ENCODE measurements around the gene NDUFA3.

NDUFA3 gene

DNA sequence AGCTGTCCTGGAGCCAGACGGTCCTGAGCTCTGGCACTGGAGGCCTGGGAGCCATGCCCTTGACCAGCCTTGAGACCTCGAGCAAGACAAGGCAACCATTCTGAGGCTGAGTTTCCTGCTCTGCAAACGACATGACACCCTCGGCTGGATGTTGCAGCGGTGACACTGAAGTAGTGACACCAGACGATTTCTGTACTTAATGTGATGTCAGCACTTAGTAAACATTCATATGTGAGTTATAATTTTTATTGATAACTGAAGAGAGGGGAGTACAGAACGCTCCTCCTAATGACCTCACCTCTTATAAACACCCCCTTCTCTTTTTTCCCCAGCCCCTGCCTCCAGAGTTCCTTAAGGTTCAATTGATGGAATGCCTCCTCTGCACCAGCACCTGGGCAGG lies 5.8 kb downstream of the NDUFA3 start:
- no peak for FAIRE-seq

DNA sequence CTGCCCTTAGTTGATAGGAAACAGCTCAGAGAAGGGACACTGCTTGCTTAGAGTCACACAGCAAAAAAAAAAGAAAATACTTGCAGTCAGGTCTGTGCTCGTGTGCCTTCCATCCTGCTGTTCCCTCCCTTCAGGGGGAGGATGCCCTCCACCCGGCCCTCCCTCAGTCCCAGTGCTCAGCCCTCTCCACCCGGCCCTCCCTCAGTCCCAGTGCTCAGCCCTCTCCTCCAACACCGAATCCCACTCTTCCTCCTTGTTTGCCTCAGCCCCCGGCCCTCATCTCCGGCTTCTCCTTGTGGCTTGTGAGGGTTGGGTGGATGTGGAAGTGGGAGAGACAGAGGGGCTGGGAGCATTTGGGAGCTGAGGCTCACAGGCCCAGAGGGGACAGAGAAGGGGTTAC lies 7.0 kb downstream of the NDUFA3 start:
- no peak for FAIRE-seq

DNA sequence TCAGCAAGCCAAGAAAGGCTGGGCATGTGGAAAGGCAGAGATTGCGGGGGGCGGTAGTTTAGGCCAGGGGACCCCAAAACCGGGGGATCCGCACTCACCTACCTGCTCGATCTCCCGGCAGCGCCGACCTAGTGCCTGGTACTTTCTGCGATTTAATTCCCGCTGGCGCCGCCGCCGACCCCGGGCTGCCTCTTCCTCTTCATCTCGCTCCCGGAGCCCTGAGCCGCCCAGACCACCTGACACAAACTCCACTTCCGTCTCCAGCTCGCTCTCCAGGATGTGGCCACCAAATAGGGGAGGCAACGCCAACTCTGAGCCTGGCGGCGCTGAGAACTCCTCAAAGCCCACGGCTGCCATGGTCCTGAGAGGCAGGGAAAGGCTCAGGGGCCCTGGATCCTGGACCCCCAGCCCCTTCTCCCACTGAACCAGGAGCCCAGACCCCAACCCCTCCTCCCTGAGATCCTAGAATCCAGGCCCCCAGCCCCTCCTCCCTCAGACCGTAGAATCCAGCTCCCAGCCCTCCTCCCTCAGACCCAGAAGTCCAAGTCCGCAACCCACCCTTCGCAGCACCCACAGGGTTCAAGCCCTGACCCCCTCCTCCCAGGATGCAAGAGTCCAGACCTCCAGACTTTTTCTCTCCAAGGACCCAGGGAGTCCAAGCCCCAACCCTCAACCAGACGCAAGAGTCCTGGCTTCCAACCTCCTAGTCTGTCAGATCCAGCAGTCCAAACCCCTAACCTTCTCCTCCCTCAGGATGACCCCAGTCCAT lies 11.9 kb downstream of the NDUFA3 start:
- no peak for FAIRE-seq

DNA sequence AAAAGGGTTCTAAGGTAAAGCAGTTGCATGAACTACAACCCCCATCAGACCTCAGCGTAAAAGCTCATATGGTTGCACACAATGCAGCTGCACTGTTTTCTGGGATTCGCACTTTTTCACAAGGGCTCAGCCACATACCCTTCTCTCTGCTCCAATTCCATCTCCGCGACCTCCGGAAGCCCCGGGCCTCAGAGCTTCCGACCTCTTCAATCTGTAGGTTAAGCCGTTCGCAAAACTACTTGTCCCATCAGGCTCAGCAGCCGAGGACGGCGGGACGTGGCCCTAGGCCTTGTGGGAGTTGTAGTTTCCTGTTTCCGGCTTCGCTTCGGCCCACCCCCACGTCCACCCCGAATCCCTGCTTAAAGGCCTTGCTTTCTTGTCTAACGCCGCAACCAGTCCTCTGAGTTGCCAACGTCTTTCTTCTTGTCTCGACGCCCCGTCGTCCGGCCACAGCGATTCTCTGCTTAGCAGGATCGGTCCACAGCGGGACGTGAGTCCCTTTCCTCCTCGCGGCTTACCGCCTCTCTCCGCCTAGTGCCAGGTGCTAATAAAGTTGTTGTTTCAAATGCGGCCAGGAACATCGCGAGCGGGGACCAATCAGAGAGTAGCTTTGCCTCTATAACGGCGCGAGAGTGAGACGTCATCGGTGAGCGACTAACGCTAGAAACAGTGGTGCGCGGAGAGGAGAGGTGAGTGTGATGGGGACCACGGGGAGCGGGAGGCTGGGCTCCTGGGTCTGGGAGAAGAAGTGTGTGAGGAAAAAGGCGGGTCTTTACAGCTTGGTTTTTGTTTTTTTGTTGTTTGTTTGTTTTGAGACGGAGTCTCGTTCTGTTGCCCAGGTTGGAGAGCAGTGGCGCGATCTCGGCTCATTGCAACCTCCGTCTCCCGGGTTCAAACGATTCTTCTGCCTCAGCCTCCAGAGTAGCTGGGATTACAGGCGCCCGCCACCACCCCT lies 12.7 kb downstream of the NDUFA3 start, which contains the start of the genes PRPF31 and TFPT:
Gene PRPF31 (plus strand): TSS at position 646 of the 955 bp plus-strand sequence. CDS start 2,525 bp downstream, outside the sequence.
Gene TFPT (minus strand): TSS at position 549 of the 955 bp plus-strand sequence. CDS start 388 bp downstream, at position 161.
- peak; percentile 99 for FAIRE-seq

DNA sequence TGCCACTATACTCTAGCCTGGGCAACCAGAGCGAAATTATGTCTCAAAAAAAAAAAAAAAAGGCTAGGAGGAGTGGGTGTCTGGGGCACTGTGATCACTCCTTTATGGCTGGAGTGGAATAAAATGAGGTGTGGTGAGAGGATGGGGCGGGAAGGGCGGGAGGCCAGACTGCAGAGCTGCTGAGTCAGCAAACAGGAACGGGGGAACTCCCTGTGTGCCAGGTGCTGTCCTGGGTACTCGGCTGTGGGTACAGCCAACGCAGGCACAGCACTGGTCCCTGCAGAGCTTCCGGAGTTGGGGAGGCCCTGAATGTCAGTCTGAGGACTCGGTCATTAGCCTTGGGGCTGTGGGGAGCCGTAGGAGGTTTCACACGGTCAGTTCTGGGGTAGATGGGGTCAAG lies 18.6 kb downstream of the NDUFA3 start:
- FAIRE-seq, result no peak

DNA sequence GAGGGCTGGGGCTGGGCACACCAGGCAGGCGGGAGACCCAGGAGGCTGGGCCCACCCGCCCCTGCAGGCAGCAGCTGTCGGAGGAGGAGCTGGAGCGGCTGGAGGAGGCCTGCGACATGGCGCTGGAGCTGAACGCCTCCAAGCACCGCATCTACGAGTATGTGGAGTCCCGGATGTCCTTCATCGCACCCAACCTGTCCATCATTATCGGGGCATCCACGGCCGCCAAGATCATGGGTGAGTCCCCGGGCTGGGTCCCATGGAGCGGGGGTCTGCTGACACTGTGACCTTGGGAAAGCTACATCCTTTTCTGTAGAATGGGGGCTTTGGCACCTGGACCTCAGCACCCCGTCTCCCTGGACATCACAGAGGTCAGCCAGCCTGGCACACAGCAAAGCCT lies 21.0 kb downstream of the NDUFA3 start:
- no peak for FAIRE-seq

DNA sequence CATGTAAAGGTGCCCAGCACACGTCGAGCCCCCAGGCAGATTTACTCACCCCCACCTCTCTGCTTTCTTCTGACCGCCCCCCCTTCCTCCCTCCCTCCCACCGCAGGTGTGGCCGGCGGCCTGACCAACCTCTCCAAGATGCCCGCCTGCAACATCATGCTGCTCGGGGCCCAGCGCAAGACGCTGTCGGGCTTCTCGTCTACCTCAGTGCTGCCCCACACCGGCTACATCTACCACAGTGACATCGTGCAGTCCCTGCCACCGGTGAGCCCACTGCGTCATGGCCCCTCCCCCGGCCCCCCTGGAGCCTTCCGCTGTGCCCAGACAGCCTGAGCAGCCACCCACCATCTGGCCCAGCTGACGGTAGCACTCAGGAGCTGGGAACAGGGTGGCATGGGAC lies 21.7 kb downstream of the NDUFA3 start:
- no peak for FAIRE-seq

DNA sequence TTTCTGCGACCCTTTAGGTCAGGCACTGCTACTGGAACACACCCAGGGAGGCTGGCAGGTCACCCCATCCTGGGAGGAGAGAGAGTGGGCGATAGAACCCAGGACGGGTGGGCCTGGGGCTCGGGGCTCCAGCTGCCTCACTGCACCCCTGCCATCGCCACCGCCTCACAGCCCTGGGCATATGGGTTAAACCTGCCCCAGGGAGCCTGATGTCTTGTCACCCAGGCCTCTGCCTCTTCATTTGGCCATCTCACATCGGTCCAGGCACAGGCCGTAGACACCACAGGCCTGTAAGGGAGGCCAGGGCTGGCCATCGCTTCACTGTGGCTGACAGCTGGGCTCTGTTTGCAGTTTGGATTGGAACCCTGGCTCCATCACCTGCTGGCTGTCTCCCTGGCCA lies 23.1 kb downstream of the NDUFA3 start:
- no peak for FAIRE-seq

DNA sequence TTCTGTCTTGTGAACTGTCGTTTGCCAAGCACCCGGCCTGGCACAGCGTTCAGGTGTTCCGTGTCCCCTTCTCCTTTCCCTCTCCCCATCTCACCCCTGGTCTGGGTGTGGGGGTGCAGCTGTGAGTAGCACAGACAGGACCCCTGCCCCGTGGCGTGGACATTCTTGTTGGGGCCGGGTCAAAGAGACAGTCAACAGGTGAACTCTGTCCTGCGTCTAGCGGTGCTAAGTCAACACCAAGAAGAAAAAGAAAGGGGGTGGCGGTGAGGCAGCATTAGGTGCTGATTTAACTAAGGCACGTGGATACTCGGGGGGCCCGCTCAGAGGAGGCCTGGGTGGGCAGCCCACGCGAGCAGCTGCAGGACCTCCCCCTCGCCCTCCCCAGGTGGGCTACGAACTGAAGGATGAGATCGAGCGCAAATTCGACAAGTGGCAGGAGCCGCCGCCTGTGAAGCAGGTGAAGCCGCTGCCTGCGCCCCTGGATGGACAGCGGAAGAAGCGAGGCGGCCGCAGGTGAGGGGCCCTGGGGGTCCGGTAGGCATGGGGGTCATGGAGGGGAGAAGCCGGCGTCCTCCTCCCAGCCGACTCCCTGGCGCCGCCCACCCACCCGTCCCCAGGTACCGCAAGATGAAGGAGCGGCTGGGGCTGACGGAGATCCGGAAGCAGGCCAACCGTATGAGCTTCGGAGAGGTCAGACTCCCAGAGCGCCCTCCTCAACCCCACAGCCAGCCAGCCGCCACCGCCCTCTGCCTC lies 25.2 kb downstream of the NDUFA3 start:
- FAIRE-seq, result no peak

DNA sequence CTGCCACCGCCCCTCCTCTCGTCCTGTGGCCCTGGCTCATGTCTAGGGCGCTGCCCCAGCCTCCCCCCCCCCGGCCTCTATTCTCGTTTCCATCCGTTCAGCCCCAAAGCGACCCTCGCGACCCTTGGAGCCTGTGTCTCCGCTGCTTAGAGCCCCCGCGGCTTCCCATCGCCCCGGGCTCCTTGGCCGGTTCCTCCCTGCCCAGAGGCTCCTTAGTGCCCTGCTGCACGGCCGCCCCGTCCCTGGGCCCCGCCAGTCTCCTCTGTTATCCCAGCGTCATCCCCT lies 25.7 kb downstream of the NDUFA3 start:
- FAIRE-seq, result no peak

DNA sequence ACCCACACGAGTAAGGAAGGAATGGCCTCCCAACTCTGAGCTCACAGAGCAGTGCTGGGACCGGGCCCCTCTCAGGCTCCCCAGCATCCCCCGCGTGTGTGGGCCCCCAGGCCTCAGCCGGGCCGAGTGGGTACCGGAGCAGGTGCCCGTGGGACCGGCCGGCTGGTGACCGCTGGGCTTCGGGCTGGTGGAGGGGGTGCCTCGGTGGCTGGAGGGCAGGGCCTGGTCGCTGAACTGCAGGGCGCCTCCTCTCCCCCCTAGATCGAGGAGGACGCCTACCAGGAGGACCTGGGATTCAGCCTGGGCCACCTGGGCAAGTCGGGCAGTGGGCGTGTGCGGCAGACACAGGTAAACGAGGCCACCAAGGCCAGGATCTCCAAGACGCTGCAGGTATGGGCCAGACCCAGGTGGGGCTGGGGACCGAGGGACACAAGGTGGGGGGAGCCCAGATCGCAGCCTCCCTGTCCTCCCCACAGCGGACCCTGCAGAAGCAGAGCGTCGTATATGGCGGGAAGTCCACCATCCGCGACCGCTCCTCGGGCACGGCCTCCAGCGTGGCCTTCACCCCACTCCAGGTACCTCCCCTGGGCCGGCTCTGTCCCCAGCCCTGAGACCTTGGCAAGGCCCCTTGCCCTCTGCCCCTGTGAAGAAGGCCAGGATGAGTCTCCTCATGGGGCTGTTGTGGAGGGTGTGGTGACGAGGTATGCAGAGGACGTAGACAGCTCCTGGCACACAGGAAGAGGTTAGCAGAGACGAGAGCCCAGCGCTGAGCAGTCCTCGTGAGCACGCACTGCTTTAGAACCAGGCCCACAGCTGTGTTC lies 26.4 kb downstream of the NDUFA3 start:
- FAIRE-seq, result no peak

DNA sequence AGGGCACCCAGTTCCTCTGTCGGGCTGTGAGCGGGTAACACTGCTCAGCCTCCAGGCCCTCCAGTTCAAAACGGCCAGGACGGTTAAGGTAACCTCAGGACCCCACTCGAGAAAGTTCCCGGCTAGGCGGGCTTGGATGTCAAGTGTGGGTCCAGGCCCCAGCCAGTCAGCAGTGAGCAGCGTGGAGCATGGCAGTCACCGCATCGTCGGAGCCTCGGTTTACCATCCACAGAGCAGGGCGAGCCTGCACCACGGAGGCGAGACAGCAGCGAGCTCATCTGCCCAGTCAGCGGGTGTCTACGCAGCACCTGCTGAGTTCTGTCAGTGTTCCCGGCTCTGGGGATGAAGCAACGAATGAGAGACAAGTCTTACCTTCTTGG lies 27.0 kb downstream of the NDUFA3 start:
- FAIRE-seq, result no peak

DNA sequence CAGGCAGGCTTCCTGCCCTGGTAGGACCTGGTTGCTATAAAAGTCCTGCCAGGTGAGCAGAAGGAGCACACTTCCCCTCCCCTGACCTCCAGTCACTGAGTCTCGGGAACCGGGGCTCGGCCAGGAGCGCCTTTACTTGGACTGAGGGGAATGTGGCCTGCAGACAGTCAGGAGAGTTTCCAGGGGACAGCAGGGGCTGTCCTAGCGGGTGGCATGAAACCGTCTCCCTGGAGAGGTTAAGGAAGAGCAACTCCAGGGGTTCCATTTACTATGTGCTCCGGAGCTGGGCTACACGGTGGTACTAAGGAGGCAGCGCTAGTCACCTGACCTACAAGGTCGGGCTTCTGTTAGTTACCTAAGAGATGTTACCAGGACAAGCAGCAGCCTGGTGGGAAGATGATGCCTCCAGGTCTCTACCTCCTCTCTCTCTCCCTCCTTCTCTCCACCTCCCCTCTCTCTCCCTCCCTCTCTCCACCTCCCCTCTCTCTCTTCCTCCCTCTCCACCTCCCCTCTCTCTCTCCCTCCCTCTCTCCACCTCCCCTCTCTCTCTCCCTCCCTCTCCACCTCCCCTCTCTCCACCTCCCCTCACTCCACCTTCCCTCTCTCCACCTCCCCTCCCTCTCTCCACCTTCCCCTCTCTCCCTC lies 30.8 kb downstream of the NDUFA3 start:
- no peak for FAIRE-seq

DNA sequence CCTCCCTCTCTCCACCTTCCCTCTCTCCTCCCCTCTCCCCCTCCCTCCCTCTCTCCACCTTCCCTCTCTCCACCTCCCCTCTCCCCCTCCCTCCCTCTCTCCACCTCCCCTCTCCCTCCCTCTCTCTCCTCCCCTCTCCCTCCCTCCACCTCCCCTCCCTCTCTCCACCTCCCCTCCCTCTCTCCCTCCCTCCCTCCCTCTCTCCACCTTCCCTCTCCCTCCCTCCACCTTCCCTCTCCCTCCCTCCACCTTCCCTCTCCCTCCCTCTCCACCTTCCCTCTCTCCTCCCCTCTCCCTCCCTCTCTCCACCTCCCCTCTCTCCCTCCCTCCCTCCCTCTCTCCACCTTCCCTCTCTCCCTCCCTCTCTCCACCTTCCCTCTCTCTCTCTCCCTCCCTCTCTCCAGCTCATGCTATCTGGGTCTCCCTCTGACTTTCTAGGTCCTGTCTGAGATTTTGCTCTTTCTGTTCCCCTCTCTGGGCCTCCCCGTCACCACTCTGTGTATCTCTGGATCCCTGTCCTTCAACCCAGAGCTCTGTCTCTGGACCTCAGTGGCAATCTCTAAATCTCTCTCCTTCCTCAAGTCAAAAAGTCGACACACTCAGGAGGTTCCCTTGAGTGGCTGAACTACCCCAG lies 31.4 kb downstream of the NDUFA3 start:
- no peak for FAIRE-seq

DNA sequence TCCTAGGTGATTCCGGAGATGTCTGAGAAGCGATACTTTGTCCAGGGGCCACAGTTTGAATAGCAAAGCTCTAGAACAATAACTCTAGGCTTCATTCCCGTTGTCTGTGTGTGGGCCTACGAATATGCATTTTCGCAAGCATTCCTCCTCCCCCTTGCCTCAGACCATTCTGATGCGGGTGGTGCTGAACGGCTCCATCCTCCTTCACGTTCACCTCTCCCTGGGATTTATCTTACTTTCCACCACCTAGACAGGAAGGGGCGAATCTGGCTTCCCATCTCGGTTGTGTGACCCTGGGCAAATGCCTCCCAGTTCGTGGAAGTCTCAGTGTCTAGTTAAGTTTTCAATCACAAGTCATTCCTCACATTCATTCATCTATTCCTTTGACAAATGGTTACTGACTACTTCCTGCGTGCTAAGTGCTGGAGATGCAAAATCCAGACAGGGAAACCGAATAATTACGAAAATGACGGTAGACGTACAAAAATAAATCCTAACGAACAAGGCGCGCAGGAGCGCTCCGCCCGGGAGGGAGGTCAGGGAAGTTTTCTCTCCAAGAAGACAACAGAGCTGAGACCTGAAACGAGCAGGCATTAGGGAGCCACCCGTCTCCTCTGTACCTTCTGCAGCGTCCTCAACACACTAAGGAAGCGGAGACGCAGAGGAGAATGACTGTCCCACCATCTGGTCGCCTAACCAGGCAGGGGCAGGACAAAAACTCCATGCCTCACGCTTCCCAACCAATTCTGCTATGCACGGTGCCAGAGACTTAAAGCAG lies 33.6 kb downstream of the NDUFA3 start:
- FAIRE-seq, result no peak

DNA sequence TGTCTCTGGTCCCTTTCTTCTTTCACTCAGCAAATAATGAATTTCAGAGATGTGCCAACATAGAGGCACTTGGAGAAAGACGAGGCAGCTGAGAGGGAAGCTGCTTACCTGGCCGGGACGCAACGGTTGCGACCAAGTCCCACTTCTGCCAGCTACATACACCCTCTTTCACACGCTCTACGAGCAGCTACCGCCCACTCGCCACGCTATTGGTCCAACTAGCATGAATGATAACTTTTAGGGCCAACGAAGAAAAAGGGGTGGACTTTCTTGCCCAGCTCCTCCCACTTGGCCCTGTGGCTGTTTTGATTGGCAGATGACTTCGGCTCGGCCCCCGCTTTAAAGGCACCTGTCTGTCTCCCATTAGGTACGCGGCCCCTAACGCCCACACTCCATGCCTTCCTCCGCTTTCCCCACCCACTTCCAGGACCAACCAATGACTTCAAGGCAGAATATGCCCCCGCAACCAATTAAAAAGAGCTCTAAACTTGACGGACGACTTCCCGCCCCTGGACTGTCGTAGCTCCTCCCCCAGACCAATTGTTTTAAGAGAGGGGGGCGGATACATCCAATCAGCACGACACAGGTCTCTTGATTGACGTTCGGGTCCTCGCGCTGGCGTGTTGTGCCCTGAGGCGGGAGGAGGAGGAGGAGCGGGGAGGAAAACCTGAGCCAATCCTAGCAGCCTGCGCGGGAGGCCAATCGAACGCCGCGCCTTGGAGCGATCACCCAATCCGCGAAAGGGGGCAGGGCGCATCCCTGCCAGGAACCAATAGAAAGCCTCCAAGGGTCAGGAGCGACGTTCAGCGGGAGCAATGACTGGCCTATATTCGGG lies 34.4 kb downstream of the NDUFA3 start:
- FAIRE-seq, result peak; percentile 99

DNA sequence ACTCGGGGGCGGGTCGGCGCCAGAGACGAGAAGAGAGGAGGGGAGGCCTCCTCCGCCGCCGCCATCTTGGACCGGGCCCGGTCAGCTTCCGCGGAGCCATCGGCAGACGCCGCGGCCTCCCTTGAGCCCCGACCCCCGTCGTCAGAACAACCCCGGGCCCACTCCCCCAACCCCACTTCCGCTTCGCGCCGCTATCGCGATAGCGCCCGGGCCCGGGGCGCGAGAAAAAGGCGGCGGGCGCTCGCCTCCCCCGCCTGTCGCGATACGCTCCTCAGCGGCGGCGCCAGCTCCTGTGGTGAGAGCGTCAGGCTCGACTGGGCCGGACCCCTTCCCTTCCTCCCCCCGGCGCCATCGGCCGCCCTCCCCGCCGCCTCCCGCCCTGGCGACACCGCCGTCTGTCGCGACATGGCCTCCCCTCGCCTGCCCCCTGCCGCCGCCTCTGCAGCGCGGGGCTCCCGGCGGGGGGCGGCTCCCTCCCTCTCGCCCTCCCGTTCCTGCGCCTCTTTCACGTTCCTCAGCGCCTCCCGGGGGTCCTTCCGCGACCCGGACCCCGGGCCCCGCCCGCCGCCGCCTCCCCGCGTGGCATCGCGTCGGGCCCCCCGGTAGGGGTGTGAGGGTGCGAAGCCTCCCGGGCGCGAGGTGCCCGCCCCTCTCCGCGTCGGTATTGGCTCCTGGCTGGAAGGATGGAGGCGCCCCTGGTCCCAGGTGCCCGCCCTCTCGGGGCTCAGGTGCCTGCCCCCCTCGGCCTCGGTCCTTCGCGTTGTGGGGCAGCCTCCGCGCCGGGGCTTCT lies 35.2 kb downstream of the NDUFA3 start, which contains the start of gene CNOT3:
Gene CNOT3 (plus strand): TSS at position 64 of the 790 bp plus-strand sequence. CDS start 5,217 bp downstream, outside the sequence.
- FAIRE-seq, result no peak

DNA sequence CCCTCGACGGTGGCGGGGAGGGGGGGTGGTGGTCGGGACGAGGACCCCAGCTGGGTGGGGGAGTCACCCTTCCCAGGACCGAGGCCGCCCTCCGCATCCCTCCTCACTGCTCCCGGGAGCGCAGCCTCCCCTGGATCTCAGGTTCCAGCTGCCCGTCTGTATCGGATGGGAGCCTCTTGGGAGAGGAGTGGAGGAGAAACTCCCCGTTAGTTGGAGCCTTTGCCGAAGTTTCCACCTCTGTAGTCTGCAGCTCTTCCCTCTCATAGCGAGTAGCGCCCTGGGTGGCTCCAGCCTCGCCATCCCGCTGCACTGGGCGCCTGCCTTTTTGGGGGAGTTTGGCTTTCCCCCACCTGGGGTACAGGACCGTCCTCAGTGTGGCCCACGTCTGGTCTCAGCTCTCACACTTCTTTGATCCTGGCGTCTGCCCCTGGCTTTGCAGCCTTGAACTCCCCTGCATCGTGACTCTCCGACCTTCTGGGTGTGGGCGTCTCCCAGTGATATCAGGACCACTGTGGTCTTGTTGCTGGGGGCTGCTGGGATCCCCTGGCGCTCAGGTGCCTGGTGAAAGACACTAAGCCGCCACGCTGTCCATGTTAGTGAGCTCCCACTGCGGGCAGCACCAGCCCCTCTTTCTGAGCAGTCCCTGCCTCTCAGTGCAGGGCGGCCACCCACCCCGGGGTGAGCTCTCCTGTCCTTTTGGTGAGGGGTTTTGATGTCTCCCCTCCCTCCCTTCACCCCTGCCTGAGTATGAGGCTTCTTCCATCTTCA lies 36.0 kb downstream of the NDUFA3 start:
- FAIRE-seq, result no peak

Data from islet of Langerhans (tissue), 1 donor.